NCI-H1694 treated with DMSO at 0.1 percent for 48 hours (cell line): Measurements from ENCODE around the gene RIOX2.
"Not testable (repeated sequence)": the region's sequence is repeated elsewhere in the genome, so short reads cannot be mapped to it uniquely, and the experiment has no call there.

ENCODE experiments used
- DNase-seq: peaks from one replicate; lab custom pipeline; 2025; lab: John Stamatoyannopoulos, UW

Gene RIOX2

DNA sequence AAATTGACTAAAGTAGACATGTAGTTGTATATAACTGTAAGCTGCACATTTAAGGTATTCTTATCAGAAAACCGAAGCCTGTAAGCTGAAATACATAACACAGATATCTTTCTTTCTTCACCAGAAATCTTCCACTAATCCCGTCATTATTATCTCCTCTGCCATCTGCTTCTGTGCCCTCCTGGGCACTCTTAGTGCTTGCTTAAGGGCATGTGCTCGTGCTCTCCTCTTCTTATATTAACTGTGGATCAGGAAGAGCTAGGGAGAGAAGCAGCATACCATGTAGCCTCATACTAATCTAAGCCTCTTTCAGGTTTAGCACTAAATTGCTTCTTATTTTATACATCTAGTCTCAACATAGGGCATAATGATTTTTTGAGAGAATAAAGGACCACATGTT lies 60.8 kb downstream of the RIOX2 start:
- no peak for DNase-seq

- DNase-seq: no peak
These were observed 61.3 kb downstream of the RIOX2 start for GRCh38 chr3:97910931-97911351.

DNA sequence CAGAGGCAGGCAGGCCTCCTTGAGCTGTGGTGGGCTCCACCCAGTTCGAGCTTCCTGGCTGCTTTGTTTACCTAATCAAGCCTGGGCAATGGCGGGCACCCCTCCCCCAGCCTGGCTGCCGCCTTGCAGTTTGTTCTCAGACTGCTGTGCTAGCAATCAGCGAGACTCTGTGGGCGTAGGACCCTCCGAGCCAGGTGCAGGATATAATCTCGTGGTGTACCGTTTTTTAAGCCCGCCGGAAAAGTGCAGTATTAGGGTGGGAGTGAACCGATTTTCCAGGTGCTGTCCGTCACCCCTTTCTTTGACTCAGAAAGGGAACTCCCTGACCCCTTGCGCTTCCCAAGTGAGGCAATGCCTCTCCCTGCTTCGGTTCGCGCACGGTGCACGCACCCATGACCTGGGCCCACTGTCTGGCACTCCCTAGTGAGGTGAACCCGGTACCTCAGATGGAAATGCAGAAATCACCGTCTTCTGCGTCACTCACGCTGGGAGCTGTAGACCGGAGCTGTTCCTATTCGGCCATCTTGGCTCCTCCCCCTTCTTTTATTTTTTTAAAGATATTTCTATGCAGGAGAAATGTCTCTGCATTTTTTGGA lies 61.9 kb downstream of the RIOX2 start:
- not testable (repeated sequence) for DNase-seq

GRCh38 chr3:97909830-97910229 lies 62.4 kb downstream of the RIOX2 start:
- not testable (repeated sequence) for DNase-seq

DNA sequence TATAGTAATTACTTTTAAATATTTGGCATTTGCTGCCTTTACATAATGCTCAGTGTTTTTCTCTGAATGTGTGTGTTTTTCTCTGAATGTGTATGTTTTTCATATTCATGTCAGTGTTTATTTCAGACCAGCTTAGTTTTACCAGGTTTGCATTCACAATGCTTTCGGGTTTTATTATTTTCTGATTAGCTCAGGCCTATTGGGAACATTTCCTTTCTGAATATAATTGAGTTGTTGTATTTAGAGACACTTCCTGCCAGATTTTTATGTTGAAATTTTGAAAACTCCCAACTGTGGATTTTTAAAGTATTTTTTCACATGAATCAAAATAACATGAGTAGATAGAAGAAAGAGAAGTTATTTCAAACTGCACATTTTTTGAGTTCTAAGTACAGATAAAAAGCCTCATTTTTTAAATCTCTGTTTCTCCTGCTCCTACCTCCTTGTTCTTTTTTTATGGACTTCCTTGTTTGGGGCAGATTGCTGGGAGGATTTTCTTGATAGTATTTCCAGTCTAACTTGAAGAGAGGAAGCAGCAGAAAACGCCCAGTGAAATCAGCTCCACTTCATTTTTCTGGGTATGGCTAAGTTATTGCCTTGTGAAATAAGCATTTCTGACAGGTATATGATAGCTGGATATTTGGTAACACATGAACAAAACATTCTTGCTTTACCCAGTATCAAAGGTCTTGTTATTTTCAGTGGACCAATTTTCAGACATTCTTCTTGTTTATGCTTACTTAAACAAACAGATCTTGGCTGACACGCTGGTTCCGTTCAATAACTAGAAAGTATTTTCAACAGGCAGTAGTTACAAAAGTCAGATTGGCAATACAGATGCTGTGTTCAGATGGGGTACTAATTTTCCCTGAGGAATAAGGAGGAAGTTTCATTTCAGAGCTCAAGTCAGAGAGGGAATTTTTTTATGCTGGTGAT lies 70.7 kb downstream of the RIOX2 start:
- no peak for DNase-seq

- DNase-seq: no peak
These were observed 72.9 kb downstream of the RIOX2 start for GRCh38 chr3:97899331-97899730.

DNA sequence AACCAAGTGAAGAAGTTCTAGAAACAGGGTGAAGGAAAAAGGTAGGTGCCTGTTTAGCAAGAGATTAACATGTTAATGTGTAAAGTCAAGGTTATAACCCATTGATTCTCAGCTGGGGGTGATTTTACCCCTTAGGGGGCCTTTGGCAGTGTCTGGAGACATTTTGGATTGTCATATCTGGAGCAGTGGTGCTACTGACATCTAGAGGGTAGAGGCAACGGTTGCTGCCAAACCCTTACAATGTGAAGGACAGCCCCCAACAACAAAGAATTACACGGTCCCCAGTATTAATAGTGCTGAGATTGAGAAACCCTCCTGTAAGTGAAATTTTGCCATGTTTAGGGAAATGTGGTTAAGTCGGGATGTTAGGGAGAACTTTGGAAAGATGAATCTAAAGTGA lies 75.7 kb downstream of the RIOX2 start:
- DNase-seq: no peak

GRCh38 chr3:97896129-97896528 lies 76.1 kb downstream of the RIOX2 start:
- DNase-seq: no peak

DNA sequence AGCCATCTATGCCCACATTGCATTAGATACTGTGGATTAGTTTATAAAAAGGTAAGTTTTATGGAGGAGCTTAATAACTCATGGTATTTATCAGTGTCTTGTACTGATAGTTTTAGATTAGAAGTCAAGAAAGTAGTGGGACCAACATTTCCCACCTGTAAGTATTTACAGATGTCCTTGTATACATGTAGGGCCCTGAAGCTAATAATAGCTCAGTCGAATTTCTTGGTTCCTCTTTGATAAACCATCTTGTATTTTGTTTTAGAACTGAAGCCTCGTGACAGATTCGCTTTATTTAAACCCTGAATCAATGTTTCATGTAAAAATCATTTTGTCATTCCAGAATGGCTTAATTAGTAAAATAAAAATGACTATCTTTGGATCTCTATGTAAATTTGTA lies 77.0 kb downstream of the RIOX2 start:
- DNase-seq: no peak

GRCh38 chr3:97892852-97893251 lies 79.4 kb downstream of the RIOX2 start:
- no peak for DNase-seq
